A549 (cell line): ENCODE results near the gene RBMS3. TPM values are rescaled to one million over a fixed set of nuclear protein-coding genes. Genes with fewer than 3 reads are reported as not detected.
A peak's percentile ranks its signal among the peaks of the same experiment; 100 is the strongest.
"Not testable (repeated sequence)": the region's sequence is repeated elsewhere in the genome, so short reads cannot be mapped to it uniquely, and the experiment has no call there.

Experiments
- ATAC-seq, 2 experiments: fragments of 200-7000 bp in 1 of 2; fragments of >200 bp in 1 of 2; cut with Nextera tagmentation in 1 of 2; cut with Tn5 transposase in 1 of 2; 3 replicates each; pipeline versions ENCODE4 v1.8.0 to v1.9.1; 2018 to 2020; ENCODE audit warnings: mild to moderate bottlenecking in 1 of 2, moderate library complexity in 1 of 2
- CTCF ChIA-PET: fragments of 300-600 bp; sonication (Branson Sonifier 250); formaldehyde crosslinking; extraction: SDS; loops from one replicate; lab custom pipeline; 2021; ENCODE audit warnings: antibody characterized with exemption, inconsistent platforms; lab: Yijun Ruan, JAX
- POLR2A ChIA-PET: fragments of 350-600 bp; formaldehyde crosslinking; extraction: SDS; loops from one replicate; lab custom pipeline; 2021; ENCODE audit warnings: antibody characterized with exemption, inconsistent platforms; lab: Yijun Ruan, JAX
- DNase-seq, 2 experiments: peaks; one replicate each; pipeline versions ENCODE4 v3.0.0 to v3.0.0-alpha.2; 2011 to 2016; ENCODE audit warnings: low read depth in 1 of 2, low spot score in 1 of 2
- FAIRE-seq: peaks from 2 replicates; lab custom pipeline; 2011; peaks lifted over from hg19 to GRCh38; lab: Jason Lieb, UNC
- H3K27ac ChIP-seq, 2 experiments: fragments of >200 bp; sonication (Bioruptor Twin); formaldehyde crosslinking; 3 replicates each; pipeline ENCODE4 v1.5.1; 2016 to 2017
- H3K4me1 ChIP-seq: fragments of >200 bp; sonication (Bioruptor Twin); formaldehyde crosslinking; 3 replicates; pipeline ENCODE4 v1.6.1; 2016
- H3K4me2 ChIP-seq: fragments of >200 bp; sonication (Bioruptor Twin); formaldehyde crosslinking; 3 replicates; pipeline ENCODE4 v1.6.1; 2016
- H3K4me3 ChIP-seq: fragments of >200 bp; sonication (Bioruptor Twin); formaldehyde crosslinking; 3 replicates; pipeline ENCODE4 v1.5.1; 2016
- H3K9me3 ChIP-seq: fragments of >200 bp; sonication (Bioruptor Twin); formaldehyde crosslinking; 3 replicates; pipeline ENCODE4 v1.6.1; 2016
- CBX2 ChIP-seq: fragments of 200-600 bp; sonication (generic); IDR thresholded peaks from 2 replicates; pipeline ENCODE4 v1.6.1; 2016; ENCODE audit warnings: low read depth, mild to moderate bottlenecking, borderline replicate concordance
- CEBPB ChIP-seq, 2 experiments: fragments of >200 bp in 1 of 2; sonication (Bioruptor Twin) in 1 of 2; formaldehyde crosslinking in 1 of 2; IDR thresholded peaks; 2 replicates each; pipeline ENCODE4 v1.6.1; 2012 to 2016
- CHD2 ChIP-seq: fragments of 150-350 bp; IDR thresholded peaks from 2 replicates; pipeline ENCODE4 v1.6.1; 2014; ENCODE audit warnings: low read length; ENCODE audit not compliant: partially characterized antibody
- CHD4 ChIP-seq: fragments of 200-600 bp; sonication (generic); IDR thresholded peaks from 2 replicates; pipeline ENCODE4 v1.6.1; 2016; ENCODE audit warnings: antibody characterized with exemption, mild to moderate bottlenecking, borderline replicate concordance
- FOSL2 ChIP-seq, 2 experiments: fragments of 450-650 bp in 1 of 2; fragments of >200 bp in 1 of 2; sonication (Bioruptor Twin) in 1 of 2; formaldehyde crosslinking; IDR thresholded peaks; 2 replicates each; pipeline versions ENCODE4 v1.5.0 to v1.6.1; 2016 to 2020; ENCODE audit warnings: mild to moderate bottlenecking in 1 of 2, moderate library complexity in 1 of 2
- FOXS1 ChIP-seq: fragments of 250-450 bp; sonication (Bioruptor Pico); IDR thresholded peaks from 2 replicates; pipeline ENCODE4 v1.5.0; 2020; ENCODE audit warnings: mild to moderate bottlenecking, moderate library complexity
- GATA3 ChIP-seq: IDR thresholded peaks from 2 replicates; pipeline ENCODE4 v1.6.1; 2012; ENCODE audit warnings: borderline replicate concordance
- HDAC2 ChIP-seq: fragments of 200-600 bp; sonication (generic); IDR thresholded peaks from 2 replicates; pipeline ENCODE4 v1.6.1; 2016
- HOXA7 ChIP-seq: fragments of 250-450 bp; sonication (Bioruptor Pico); IDR thresholded peaks from 2 replicates; pipeline ENCODE4 v1.5.0; 2020; ENCODE audit warnings: mild to moderate bottlenecking, moderate library complexity
- JUN ChIP-seq, 2 experiments: fragments of >200 bp; sonication (Bioruptor Twin); formaldehyde crosslinking; IDR thresholded peaks; 2 replicates in 1 of 2; 3 replicates in 1 of 2; pipeline ENCODE4 v1.6.1; 2016 to 2017
- MAFK ChIP-seq: fragments of 450-650 bp; IDR thresholded peaks from 2 replicates; pipeline ENCODE4 v1.6.1; 2014; ENCODE audit not compliant: partially characterized antibody
- POLR2A ChIP-seq: IDR thresholded peaks from 2 replicates; pipeline ENCODE4 v1.6.1; 2012; ENCODE audit warnings: mild to moderate bottlenecking, low read length
- POLR2AphosphoS2 ChIP-seq: conservative IDR thresholded peaks from 2 replicates; pipeline ENCODE4 v1.6.1; 2012; ENCODE audit warnings: low read length, improper control_type of control experiment, inconsistent platforms
- RAD21 ChIP-seq, 2 experiments: fragments of >200 bp in 1 of 2; sonication (Bioruptor Twin) in 1 of 2; formaldehyde crosslinking in 1 of 2; IDR thresholded peaks in 1 of 2; conservative IDR thresholded peaks in 1 of 2; 2 replicates in 1 of 2; 3 replicates in 1 of 2; pipeline ENCODE4 v1.6.1; 2012 to 2018; ENCODE audit warnings: inconsistent platforms in 1 of 2
- RFX5 ChIP-seq: fragments of 450-650 bp; IDR thresholded peaks from 2 replicates; pipeline ENCODE4 v1.7.1; 2014; ENCODE audit warnings: antibody characterized with exemption, mild to moderate bottlenecking, moderate library complexity
- SMC3 ChIP-seq: fragments of >200 bp; sonication (Bioruptor Twin); formaldehyde crosslinking; IDR thresholded peaks from 3 replicates; pipeline ENCODE4 v1.6.1; 2018; ENCODE audit warnings: inconsistent platforms
- WGBS: methylation state at CpG from one replicate; pipeline ENCODE4 v1.1.6; 2017; ENCODE audit errors: missing lambda C conversion rate; 5-methylcytosine and 5-hydroxymethylcytosine counted together
- polyA plus RNA-seq, 4 experiments: library from polyadenylated mRNA; depleted of rRNA in 3 of 4; stranded (reverse); fragments of >200 nt; fragmentation: RNase III in 1 of 4; extraction: RNeasy Plus Mini Kit Qiagen cat#74134 plus additional on column Dnase treatment in 1 of 4; gene quantifications; 2 replicates in 3 of 4; 3 replicates in 1 of 4; pipeline ENCODE4 v1.2.3, GENCODE V29; 2011 to 2017
- TF ChIP-seq, protein P1 (sequence below): fragments of >200 bp; sonication (Bioruptor Twin); formaldehyde crosslinking; IDR thresholded peaks from 2 replicates; pipeline ENCODE4 v1.6.1; 2016

Gene RBMS3
- polyA plus RNA-seq, 2 of the 4 experiments (the other 2 are of a cell fraction) = 0.92 to 4.1 TPM

- CTCF ChIA-PET = interaction anchor here (1.6 kb wide), 1 partner anchor 9 kb away, joined by 6 read pairs; no protein-coding TSS in a partner anchor
- Histone ChIP-seq H3K4me2 (0 out of 3 replicates have a peak overlapping the region, but pooled peaks have one; percentile 14), H3K4me3 (no peak overlapping the region), H3K4me1 (peaks cover 33% of the 10 kb centered on the region), H3K9me3 (no peaks in the 10 kb centered on the region), H3K27ac (peak overlapping the region in 1 of 2 experiments; percentile 13; a peak in 1 of 6 replicates)
- ATAC-seq = no peak
- FAIRE-seq = no peak
- no peak for DNase-seq
- peak; percentile 41; the same call in 1 of the 2 replicates for TF ChIP-seq GATA3
- TF ChIP-seq MAFK = no peak
- POLR2A ChIA-PET = no interaction called here
- 52% methylated on average over 2 of the region's 2 CpGs for WGBS
Measured at GRCh38 chr3:29521751-29522150, 240.9 kb downstream of the RBMS3 start.

DNA sequence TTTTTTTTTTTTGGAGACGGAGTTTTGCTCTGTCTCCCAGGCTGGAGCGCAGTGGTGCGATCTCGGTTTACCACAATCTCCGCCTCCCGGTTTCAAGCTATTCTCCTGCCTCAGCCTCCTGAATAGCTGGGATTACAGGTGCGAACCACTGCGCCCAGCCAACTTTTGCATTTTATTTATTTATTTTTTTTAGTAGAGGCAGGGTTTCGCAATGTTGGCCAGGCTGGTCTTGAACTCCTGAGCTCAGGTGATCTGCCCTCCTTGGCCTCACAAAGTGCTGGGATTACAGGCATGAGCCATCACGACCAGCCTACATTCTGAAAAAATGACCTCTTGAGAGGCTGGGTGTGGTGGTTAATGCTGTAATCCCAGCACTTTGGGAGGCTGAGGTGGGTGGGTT is 243.6 kb downstream of the RBMS3 start:
- Histone ChIP-seq H3K4me2 (peak overlapping the region; percentile 55; the same call in 1 of the 3 replicates), H3K27ac (peak overlapping the region; percentile 51 to 65; a peak in 4 of 6 replicates), H3K4me1 (peaks cover 33% of the 10 kb centered on the region)
- FAIRE-seq, POLR2A ChIA-PET, CTCF ChIA-PET, DNase-seq, H3K4me3 ChIP-seq, H3K9me3 ChIP-seq: not testable (repeated sequence)
- 92% methylated on average over 10 of the region's 10 CpGs for WGBS
- peak in 1 of 2 experiments; percentile 55; a peak in 2 of 4 replicates for TF ChIP-seq CEBPB (IDR thresholded peaks at IDR 0.05)
- TF ChIP-seq, all 56 proteins: peak for 1; not testable (repeated sequence) for 55
- ATAC-seq = not testable (repeated sequence)

- peak overlapping the region; percentile 40 to 51; a peak in 5 of 6 replicates for H3K27ac ChIP-seq
- H3K4me2 ChIP-seq = peak overlapping the region; percentile 55
- H3K9me3 ChIP-seq = no peaks in the 10 kb centered on the region
- peak in 1 of 2 experiments; percentile 61 for DNase-seq
- 0% methylated on average over 1 of the region's 1 CpG for WGBS
- ATAC-seq = peak; percentile 59 to 86; a peak in 5 of 6 replicates
- H3K4me1 ChIP-seq = peaks cover 33% of the 10 kb centered on the region
- ChIA-PET CTCF (interaction anchor here (0.8 kb wide), 1 partner anchor 60 kb away, joined by 3 read pairs; no protein-coding TSS in a partner anchor), POLR2A (no interaction called here)
- TF ChIP-seq POLR2AphosphoS2 (no peak), RFX5 (no peak), GATA3 (peak; percentile 38; the same call in 1 of the 2 replicates), CHD2 (no peak), FOSL2 (IDR thresholded peaks at IDR 0.05) (no peak), FOSL2 (CRISPR knock-in tag; IDR thresholded peaks at IDR 0.05) (no peak), CHD4 (no peak), POLR2A (no peak), SMC3 (0 out of 3 replicates have a peak, but pooled peaks have one; percentile 5)
- TF ChIP-seq, all 56 proteins: peak for 2
- H3K4me3 ChIP-seq = no peak overlapping the region
- no peak for FAIRE-seq
Measured at GRCh38 chr3:29525254-29525881, 244.5 kb downstream of the RBMS3 start.

GRCh38 chr3:29527246-29527645 is 246.4 kb downstream of the RBMS3 start:
- no peak overlapping the region for H3K4me3 ChIP-seq
- TF ChIP-seq JUN (IDR thresholded peaks at IDR 0.05) (no peak), HDAC2 (no peak), CBX2 (no peak), FOXS1 (CRISPR knock-in tag) (no peak), FOSL2 (IDR thresholded peaks at IDR 0.05) (no peak), FOSL2 (CRISPR knock-in tag; IDR thresholded peaks at IDR 0.05) (no peak), RAD21 (conservative IDR thresholded peaks at IDR 0.05 in 1 of 2, IDR thresholded peaks at IDR 0.05 in 1 of 2) (no peak), HOXA7 (CRISPR knock-in tag) (no peak)
- TF ChIP-seq, protein P1, sequence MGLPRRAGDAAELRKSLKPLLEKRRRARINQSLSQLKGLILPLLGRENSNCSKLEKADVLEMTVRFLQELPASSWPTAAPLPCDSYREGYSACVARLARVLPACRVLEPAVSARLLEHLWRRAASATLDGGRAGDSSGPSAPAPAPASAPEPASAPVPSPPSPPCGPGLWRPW = no peak
- TF ChIP-seq, all 56 proteins: peak for 0
- ATAC-seq = no peak
- no peaks in the 10 kb centered on the region for H3K9me3 ChIP-seq
- peak overlapping the region in 1 of 2 experiments; percentile 10; a peak in 1 of 6 replicates for H3K27ac ChIP-seq
- H3K4me2 ChIP-seq = no peak overlapping the region
- 91% methylated on average over 1 of the region's 1 CpG for WGBS
- POLR2A ChIA-PET = no interaction called here
- DNase-seq = no peak
- no peak for FAIRE-seq
- CTCF ChIA-PET = no interaction called here
- peaks cover 16% of the 10 kb centered on the region for H3K4me1 ChIP-seq
